HEK293T (cell line): Measurements from ENCODE around the gene IDI2.

Source experiments
- CTCF ChIA-PET: fragments of 350-600 bp; formaldehyde crosslinking; extraction: SDS; loops from one replicate; lab custom pipeline; 2021; ENCODE audit warnings: antibody characterized with exemption, inconsistent platforms; lab: Yijun Ruan, JAX
- POLR2A ChIA-PET: fragments of 350-600 bp; formaldehyde crosslinking; extraction: SDS; loops from one replicate; lab custom pipeline; 2020; ENCODE audit warnings: antibody characterized with exemption, inconsistent platforms; lab: Yijun Ruan, JAX
- DNase-seq: peaks from one replicate; pipeline ENCODE4 v3.0.0; 2012; ENCODE audit warnings: mixed read lengths; ENCODE audit errors: extremely low spot score
- ARNT ChIP-seq: fragments of 450-650 bp; IDR thresholded peaks from 2 replicates; pipeline ENCODE4 v1.6.1; 2017; ENCODE audit warnings: mild to moderate bottlenecking
- BHLHE40 ChIP-seq: fragments of 450-650 bp; IDR thresholded peaks from 2 replicates; pipeline ENCODE4 v1.6.1; 2016; ENCODE audit warnings: mild to moderate bottlenecking, moderate library complexity, borderline replicate concordance
- CTBP1 ChIP-seq: fragments of 450-650 bp; IDR thresholded peaks from 2 replicates; pipeline ENCODE4 v1.6.1; 2016; ENCODE audit warnings: borderline replicate concordance
- ELF4 ChIP-seq: fragments of 450-650 bp; IDR thresholded peaks from 2 replicates; pipeline ENCODE4 v1.6.1; 2017; ENCODE audit warnings: antibody characterized with exemption
- FOXA1 ChIP-seq: fragments of 450-650 bp; IDR thresholded peaks from 2 replicates; pipeline ENCODE4 v1.6.1; 2016; ENCODE audit warnings: mild to moderate bottlenecking
- FOXK2 ChIP-seq: fragments of 450-650 bp; IDR thresholded peaks from 2 replicates; pipeline ENCODE4 v1.6.1; 2016; ENCODE audit warnings: mild to moderate bottlenecking
- FOXM1 ChIP-seq: fragments of 450-650 bp; IDR thresholded peaks from 2 replicates; pipeline ENCODE4 v1.6.1; 2017; ENCODE audit warnings: mild to moderate bottlenecking, borderline replicate concordance
- HDGF ChIP-seq: fragments of 450-650 bp; IDR thresholded peaks from 2 replicates; pipeline ENCODE4 v1.6.1; 2017; ENCODE audit warnings: antibody characterized with exemption, borderline replicate concordance
- L3MBTL2 ChIP-seq: fragments of 450-650 bp; conservative IDR thresholded peaks from 2 replicates; pipeline ENCODE4 v1.6.1; 2016; ENCODE audit warnings: mild to moderate bottlenecking
- LEF1 ChIP-seq: fragments of 450-650 bp; IDR thresholded peaks from 2 replicates; pipeline ENCODE4 v1.6.1; 2017; ENCODE audit warnings: mild to moderate bottlenecking, borderline replicate concordance
- NFRKB ChIP-seq: fragments of 450-650 bp; IDR thresholded peaks from 2 replicates; pipeline ENCODE4 v1.6.1; 2016; ENCODE audit warnings: mild to moderate bottlenecking, moderate library complexity
- PKNOX1 ChIP-seq: fragments of 450-650 bp; IDR thresholded peaks from 2 replicates; pipeline ENCODE4 v1.6.1; 2016
- SP1 ChIP-seq: fragments of 450-650 bp; IDR thresholded peaks from 2 replicates; pipeline ENCODE4 v1.6.1; 2017
- SUZ12 ChIP-seq: fragments of 450-650 bp; IDR thresholded peaks from 2 replicates; pipeline ENCODE4 v1.6.1; 2016; ENCODE audit warnings: mild to moderate bottlenecking
- TARDBP ChIP-seq: fragments of 450-650 bp; IDR thresholded peaks from 2 replicates; pipeline ENCODE4 v1.6.1; 2016
- ZNF384 ChIP-seq: fragments of 450-650 bp; IDR thresholded peaks from 2 replicates; pipeline ENCODE4 v1.6.1; 2016

Gene IDI2

DNA sequence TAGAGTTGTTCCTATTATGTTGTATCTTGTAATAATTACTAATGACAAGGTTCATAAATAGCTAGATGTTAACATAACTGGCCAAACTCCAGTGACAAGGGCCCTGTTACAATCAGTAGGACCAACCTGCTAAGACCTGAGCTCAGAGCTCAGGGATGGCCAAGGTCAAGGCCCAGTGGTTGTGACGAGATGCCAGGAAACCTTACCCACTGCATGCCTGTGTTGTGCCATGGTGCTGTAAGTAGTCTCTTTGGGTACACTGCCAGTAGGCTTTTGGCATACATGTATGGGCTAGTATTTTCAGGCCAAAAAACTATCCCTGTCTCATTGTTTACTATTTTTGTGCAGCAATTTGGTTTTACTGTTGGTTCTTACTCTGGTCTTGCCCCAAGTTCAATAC is 7.9 kb upstream of the IDI2 start:
- ChIA-PET POLR2A (interaction anchor here (3.2 kb wide), 1 partner anchor 15 kb away, joined by 12 read pairs; the partner anchor contains the start of gene IDI1), CTCF (no interaction called here)
- DNase-seq, result no peak
- no peak for TF ChIP-seq FOXM1
- no peak for TF ChIP-seq ELF4
- no peak for TF ChIP-seq ZNF384
- TF ChIP-seq FOXK2, result no peak
- no peak for TF ChIP-seq BHLHE40
- no peak for TF ChIP-seq SUZ12
- TF ChIP-seq LEF1, result no peak
- no peak for TF ChIP-seq SP1
- no peak for TF ChIP-seq CTBP1
- TF ChIP-seq L3MBTL2, result no peak
- TF ChIP-seq ARNT, result no peak
- TF ChIP-seq PKNOX1, result no peak
- TF ChIP-seq NFRKB, result no peak
- no peak for TF ChIP-seq FOXA1
- no peak for TF ChIP-seq TARDBP
- no peak for TF ChIP-seq HDGF

DNA sequence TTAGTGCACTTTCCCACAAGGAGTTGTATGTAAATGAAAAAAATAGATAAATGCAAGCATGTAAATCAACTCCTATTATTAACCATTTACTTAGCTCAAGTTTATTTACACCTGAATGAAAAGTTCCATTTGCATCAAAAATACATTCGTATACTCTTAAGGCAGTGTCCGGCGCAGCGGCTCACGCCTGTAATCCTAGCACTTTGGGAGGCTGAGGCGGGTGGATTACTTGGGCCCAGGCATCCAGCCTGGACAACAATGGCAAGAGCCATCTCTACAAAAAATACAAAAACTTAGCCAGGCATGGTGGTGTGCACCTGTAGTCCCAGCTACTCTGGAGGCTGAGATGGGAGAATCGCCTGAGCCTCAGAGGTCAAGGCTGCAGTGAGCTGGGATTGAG is 4.2 kb upstream of the IDI2 start:
- POLR2A ChIA-PET, result no interaction called here
- TF ChIP-seq HDGF (no peak), NFRKB (no peak), FOXA1 (no peak), ELF4 (no peak), L3MBTL2 (no peak), ZNF384 (no peak), FOXK2 (no peak), LEF1 (no peak), TARDBP (no peak)
- no peak for DNase-seq
- CTCF ChIA-PET, result interaction anchor here (0.6 kb wide), 1 partner anchor 223 kb away, joined by 3 read pairs; no protein-coding TSS in a partner anchor

- no peak for TF ChIP-seq ZNF384
- no peak for TF ChIP-seq ARNT
- no peak for TF ChIP-seq TARDBP
- no peak for TF ChIP-seq NFRKB
- no peak for TF ChIP-seq ELF4
- TF ChIP-seq SP1, result no peak
- TF ChIP-seq HDGF, result no peak
- no peak for TF ChIP-seq LEF1
- TF ChIP-seq FOXK2, result no peak
- no peak for DNase-seq
- ChIA-PET CTCF (no interaction called here), POLR2A (no interaction called here)
Observed at GRCh38 chr10:1026578-1026977, 919 bp upstream of the IDI2 start.

DNA sequence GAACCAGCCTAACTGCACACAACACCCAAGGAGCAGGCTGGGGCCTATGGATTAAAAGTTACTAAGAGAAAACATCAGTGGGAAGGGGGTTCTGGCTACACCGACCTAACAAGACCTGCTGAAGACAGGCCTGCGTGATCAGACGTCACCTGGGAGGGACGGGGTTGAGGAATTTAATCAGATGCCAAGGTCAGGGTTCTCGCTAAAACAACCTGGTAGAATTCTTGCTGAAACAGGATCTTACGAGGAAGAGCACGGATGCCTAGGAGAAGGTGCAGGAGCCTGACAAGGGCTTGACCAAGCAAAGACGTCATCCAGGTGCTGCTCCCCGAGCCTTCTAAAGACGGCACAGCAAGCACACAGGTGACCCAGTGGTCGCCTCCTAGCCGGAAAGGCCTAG is 1.6 kb downstream of the IDI2 start:
- ChIA-PET CTCF (no interaction called here), POLR2A (no interaction called here)
- DNase-seq, result no peak
- TF ChIP-seq FOXM1 (no peak), BHLHE40 (no peak), HDGF (no peak), PKNOX1 (no peak), SUZ12 (no peak), L3MBTL2 (no peak)

GRCh38 chr10:1022413-1022812 is 3.2 kb downstream of the IDI2 start:
- no peak for DNase-seq
- ChIA-PET CTCF (no interaction called here), POLR2A (no interaction called here)
- TF ChIP-seq SUZ12, result no peak
- TF ChIP-seq ARNT, result no peak
- TF ChIP-seq ELF4, result no peak

DNA sequence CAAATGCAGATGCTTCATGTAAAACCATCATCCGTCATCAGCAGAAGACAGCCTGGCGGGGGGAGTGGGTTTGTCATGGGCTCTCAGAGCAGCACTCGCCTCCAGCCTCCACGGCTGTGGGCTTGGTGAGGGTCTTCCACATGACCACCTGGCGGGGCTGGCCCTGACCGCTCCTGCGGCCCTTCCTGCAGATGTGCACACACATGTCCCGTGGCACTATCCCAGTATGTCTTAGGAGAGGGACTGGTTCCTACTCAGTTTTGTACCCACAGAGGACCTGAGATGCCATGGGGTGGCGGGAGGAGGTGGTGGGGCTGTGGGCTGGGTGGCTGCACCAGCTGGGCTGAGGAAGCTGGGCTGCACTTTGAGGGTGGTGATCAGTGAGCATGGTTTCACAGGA is 4.7 kb downstream of the IDI2 start:
- TF ChIP-seq ELF4, result no peak
- no peak for TF ChIP-seq NFRKB
- no peak for TF ChIP-seq BHLHE40
- POLR2A ChIA-PET, result no interaction called here
- CTCF ChIA-PET, result no interaction called here
- no peak for DNase-seq

- TF ChIP-seq LEF1 (no peak), CTBP1 (no peak), SUZ12 (no peak), L3MBTL2 (no peak), FOXM1 (no peak), ZNF384 (no peak), TARDBP (no peak), SP1 (no peak), FOXA1 (no peak), FOXK2 (no peak), BHLHE40 (no peak), ELF4 (no peak), PKNOX1 (no peak), HDGF (no peak), NFRKB (no peak), ARNT (no peak)
- ChIA-PET POLR2A (no interaction called here), CTCF (no interaction called here)
- DNase-seq, result no peak
Observed at GRCh38 chr10:1020460-1020859, 5.2 kb downstream of the IDI2 start.
